H4 (cell line): ENCODE results near the gene PPP1R1A. TPM values are rescaled to one million over a fixed set of nuclear protein-coding genes. Genes with fewer than 3 reads are reported as not detected.

ENCODE experiments used
- DNase-seq: peaks from one replicate; pipeline ENCODE4 v3.0.0-alpha.2; 2015; ENCODE audit warnings: low spot score
- total RNA-seq: library from RNA; depleted of rRNA; stranded (reverse); fragments of >200 nt; shearing (Covaris generic); gene quantifications from 2 replicates; pipeline ENCODE4 v1.2.3, GENCODE V29; 2014; rRNA removed

Gene PPP1R1A
- total RNA-seq, 1 experiment from 2014 or later, result 0.21 TPM

GRCh38 chr12:54535474-54535873 is 53.0 kb downstream of the PPP1R1A start:
- no peak for DNase-seq

- no peak for DNase-seq
Measured at GRCh38 chr12:54529581-54529980, 58.9 kb downstream of the PPP1R1A start.

Other genes starting within 250 kb of the PPP1R1A start
- not detected in 2 replicates for gene GPR84, start 224.2 kb downstream of the PPP1R1A start, total RNA-seq
- 2.3 and 5.3 TPM in 2 replicates for gene ZNF385A, start 203.9 kb downstream of the PPP1R1A start, total RNA-seq
- gene ITGA5, start 169.4 kb downstream of the PPP1R1A start, total RNA-seq, result 86.7 and 89.4 TPM in 2 replicates
- gene GTSF1, start 115.1 kb downstream of the PPP1R1A start, total RNA-seq, result not detected in 2 replicates
- under 0.01 TPM in 1 of 2 replicates, not detected in the other for gene NCKAP1L, start 90.9 kb downstream of the PPP1R1A start, total RNA-seq
- 0.10 and 0.43 TPM in 2 replicates for gene PDE1B, start 39.1 kb downstream of the PPP1R1A start, total RNA-seq
- gene LACRT, start 46.2 kb upstream of the PPP1R1A start, total RNA-seq, result not detected in 2 replicates
- gene DCD, start 59.7 kb upstream of the PPP1R1A start, total RNA-seq, result not detected in 2 replicates